D721Med (cell line): ENCODE measurements around the gene PPP4R3B.

Experiments used
- DNase-seq: peaks from one replicate; pipeline ENCODE4 v3.0.0; 2011; ENCODE audit warnings: low spot score; ENCODE audit not compliant: insufficient read length
- FAIRE-seq: peaks from 2 replicates; lab custom pipeline; 2011; peaks lifted over from hg19 to GRCh38; lab: Jason Lieb, UNC
- TF ChIP-seq, protein P1 (sequence below): IDR thresholded peaks from 2 replicates; pipeline ENCODE4 v1.5.1; 2012; ENCODE audit warnings: mild to moderate bottlenecking, control low read depth; ENCODE audit not compliant: insufficient read depth; ENCODE audit errors: missing control alignments

PPP4R3B gene

DNA sequence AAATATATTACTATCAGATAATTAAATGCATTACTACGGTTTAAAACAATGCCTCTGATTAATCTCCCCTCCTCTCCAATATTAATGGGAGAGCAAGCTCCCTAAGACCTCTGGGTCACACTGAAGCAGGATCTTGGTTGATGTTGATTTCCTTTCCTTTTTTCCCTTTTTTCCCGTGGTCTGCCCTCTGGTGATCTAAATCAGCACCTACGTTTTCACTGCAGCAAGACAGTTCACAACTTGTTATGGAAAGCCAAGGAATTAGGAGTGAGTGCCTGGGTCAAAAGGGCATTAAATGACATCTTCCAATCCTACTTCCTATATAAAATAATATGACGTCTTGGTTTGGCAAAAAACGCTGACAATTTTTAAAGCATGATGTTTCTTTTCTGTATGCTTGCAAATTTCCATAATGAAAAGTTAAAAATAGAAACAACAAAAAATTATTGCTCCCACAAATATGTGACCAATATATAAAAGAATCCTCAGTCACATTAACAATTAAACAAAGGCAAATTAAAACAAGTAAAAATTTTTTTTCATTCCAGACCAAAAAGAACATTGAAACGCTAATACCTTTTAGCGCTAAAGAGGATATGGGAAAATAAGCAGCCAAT, 105.8 kb downstream of the PPP4R3B start:
- FAIRE-seq (no peak), DNase-seq (no peak)
- TF ChIP-seq, protein P1, sequence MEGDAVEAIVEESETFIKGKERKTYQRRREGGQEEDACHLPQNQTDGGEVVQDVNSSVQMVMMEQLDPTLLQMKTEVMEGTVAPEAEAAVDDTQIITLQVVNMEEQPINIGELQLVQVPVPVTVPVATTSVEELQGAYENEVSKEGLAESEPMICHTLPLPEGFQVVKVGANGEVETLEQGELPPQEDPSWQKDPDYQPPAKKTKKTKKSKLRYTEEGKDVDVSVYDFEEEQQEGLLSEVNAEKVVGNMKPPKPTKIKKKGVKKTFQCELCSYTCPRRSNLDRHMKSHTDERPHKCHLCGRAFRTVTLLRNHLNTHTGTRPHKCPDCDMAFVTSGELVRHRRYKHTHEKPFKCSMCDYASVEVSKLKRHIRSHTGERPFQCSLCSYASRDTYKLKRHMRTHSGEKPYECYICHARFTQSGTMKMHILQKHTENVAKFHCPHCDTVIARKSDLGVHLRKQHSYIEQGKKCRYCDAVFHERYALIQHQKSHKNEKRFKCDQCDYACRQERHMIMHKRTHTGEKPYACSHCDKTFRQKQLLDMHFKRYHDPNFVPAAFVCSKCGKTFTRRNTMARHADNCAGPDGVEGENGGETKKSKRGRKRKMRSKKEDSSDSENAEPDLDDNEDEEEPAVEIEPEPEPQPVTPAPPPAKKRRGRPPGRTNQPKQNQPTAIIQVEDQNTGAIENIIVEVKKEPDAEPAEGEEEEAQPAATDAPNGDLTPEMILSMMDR = peak; percentile 53

DNA sequence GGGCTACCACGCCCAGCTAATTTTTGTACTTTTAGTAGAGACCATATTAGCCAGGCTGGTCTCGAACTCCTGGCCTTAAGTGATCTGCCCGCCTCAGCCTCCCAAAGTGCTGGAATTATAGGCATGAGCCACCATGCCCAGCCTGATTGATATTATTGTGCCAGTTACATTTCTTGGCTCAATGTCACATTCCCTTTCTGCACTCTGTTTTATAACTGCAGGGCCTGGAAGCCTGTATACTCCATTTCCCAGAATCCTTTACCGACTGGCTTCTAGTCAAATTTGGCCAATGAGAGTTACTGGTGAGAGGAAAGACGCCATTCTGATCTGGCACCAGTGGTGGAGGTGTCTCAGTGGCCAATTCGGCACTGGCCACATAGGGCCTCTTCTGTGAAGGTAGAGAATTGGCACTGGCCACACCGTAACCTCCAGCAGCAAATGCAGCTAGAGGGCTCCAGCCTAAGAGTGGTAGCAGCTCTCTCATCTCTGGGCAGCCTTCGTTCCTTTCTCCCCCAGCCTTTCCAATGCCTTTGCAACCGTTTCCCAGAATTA, 114.8 kb downstream of the PPP4R3B start:
- TF ChIP-seq, protein P1 = no peak
- DNase-seq = no peak
- FAIRE-seq = no peak

DNA sequence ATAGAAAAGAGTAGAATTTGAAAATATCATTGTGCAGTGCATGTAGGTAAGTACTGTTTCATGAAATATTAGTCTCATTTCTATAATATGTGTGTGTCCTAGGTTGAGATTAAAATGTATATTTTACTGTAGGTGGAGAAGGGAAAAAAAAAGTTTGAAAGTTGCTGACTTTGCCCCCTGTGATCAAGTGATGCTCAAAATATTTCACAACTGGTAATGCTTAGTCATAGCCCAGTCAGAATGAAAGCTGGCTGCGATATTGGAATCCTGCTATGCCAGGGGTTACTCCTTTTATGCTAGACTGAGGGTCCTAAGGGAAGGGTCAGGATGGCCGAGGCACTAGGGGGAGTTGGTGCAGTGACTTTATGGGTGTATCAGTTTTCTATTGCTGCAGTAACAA, 117.4 kb downstream of the PPP4R3B start:
- DNase-seq (no peak), FAIRE-seq (no peak)
- TF ChIP-seq, protein P1 = no peak

DNA sequence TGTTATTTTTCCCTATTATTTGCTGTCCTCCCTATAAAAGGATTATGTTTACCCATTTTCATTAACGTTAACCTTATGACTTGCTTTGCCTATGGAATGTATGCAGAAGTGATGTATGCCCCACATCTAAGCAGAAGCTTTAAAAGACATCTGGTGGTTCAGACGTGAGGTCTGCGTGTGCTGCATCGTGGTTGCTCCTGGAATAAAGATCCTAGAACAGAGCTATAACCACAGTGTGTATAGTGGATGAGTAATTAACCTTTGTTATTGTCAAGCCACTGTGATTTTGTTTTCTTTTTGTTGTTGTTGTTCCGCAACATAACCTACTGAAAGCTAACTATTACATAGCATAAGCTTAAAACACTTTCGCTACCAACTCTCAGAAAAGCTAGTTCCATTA, 118.8 kb downstream of the PPP4R3B start:
- TF ChIP-seq, protein P1 = no peak
- no peak for DNase-seq
- peak; percentile 16 for FAIRE-seq
